ENCODE data around the gene SSR3.
"Not testable (repeated sequence)": the region's sequence is repeated elsewhere in the genome, so short reads cannot be mapped to it uniquely, and the experiment has no call there.

The SSR3 gene

DNA sequence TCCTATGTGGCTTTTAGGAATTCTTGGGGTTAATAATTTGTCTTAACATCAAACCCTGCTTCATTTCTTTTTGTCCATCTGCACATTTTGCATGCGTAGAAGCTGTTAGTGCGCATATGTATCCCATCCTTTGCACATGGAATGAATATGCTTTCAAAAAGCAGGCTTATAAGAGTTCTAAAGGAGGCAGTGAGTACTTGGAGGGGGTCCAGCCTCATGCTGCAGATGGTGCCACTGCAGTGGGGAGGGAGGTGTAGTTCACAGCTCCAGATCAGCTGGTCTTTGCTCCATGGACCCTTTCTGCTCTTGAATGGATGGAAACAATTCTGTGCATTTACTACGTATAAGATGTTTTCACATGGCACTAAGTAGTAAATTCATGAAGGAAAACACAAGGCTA lies 20.7 kb upstream of the SSR3 start:
- no peak for DNase-seq

- DNase-seq: not testable (repeated sequence)
These were observed 15.0 kb upstream of the SSR3 start for GRCh38 chr3:156569881-156570280.

DNA sequence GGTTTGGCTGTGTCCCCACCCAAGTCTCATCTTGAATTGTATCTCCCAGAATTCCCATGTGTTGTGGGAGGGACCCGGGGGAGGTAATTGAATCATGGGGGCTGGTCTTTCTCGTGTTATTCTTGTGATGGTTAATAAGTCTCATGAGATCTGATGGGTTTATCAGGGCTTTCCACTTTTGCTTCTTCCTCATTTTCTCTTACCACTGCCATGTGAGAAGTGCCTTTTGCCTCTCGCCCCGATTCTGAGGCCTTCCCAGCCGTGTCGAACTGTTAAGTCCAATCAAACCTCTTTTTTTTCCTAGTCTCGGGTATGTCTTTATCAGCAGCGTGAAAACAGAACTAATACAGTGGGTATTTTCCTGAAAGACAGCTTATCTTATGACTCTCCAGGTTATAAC lies 14.1 kb upstream of the SSR3 start:
- not testable (repeated sequence) for DNase-seq

DNA sequence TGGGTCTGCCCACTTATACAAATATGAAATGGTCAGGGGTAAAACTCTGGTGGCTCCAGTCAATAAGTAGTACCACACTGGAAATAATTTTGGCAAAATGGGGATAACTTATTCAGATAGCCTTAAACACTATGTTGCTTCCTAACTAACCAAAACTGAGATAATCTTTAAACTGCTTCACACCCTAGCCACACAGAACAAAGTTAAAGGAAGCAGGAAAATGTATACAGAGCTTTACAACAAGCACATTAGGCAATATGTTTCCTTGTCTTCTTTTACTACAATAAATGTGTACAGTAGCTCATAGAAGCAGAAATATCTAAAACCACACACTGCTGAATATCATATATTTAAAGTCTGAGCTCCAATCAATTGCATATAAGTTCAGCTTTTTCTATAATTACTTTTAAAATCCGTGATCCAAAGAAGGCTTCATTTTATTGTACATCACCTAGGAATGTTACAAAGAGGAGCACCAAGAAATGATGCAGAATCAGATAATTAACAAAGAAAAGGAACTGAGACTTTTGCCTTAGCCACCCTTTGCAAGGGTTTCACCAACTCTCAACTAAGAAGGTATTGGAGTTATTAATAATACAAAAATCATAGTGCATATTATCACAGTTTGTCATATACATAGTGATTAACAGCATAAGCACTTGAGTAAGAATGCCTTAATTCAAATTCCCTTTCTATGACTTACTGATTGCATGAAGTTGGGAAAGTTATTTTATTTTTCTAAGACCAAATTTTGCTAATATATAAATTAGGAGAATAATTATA lies 9.2 kb upstream of the SSR3 start:
- DNase-seq: no peak

DNA sequence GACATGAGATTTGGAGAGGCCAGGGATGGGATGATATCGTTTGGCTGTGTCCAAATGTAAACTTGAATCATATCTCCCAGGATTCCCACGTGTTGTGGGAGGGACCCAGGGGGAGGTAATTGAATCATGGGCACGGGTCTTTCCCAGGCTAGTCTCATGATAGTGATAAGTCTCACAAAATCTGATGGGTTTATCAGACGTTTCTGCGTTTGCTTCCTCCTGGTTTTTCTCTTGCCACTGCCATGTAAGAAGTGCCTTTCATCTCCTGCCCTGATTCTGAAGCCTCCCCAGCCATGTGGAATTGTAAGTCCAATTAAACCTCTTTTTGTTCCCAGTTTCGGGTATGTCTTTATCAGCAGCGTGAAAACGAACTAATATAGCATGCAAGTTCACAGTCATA lies 7.6 kb upstream of the SSR3 start:
- DNase-seq: not testable (repeated sequence)

DNA sequence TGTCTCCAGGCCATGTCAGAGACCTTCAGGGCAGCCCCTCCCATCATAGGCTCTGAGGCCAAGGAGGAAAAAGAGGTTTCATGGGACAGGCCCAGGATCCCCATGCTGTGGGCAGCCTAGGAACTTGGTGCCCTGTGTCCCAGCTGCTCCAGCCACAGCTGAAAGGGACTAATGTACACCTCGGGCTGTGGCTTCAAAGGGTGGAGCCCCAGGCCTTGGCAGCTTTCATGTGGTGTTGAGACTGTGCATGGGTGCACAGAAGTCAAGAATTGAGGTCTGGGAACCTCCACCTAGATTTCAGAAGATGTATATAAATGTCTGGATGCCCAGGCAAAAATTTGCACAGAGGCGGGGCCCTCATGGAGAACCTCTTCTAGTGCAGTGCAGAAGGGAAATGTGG lies 6.6 kb upstream of the SSR3 start:
- no peak for DNase-seq

DNA sequence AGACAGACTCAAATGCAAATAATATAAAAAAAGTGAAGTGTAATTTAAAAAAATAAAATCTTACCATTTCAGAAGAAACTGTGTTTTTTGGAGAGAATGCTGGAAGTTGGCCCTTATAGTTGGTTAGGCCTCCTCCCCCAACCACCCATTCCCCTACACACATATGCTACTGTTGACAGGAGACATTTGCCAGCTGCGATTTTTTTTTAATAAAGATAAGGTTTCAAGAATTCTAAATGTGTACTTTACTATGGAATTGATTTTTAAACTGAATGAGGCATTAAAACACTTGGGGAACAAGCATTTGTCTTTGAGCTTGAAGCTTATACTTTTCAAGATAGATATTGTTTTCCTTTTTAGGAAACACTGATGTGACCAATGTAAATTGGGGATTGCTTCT lies 4.4 kb upstream of the SSR3 start:
- DNase-seq: no peak

GRCh38 chr3:156558389-156558788 lies 3.5 kb upstream of the SSR3 start:
- DNase-seq: no peak

GRCh38 chr3:156554515-156554841 lies 439 bp downstream of the SSR3 start:
- DNase-seq: no peak

DNA sequence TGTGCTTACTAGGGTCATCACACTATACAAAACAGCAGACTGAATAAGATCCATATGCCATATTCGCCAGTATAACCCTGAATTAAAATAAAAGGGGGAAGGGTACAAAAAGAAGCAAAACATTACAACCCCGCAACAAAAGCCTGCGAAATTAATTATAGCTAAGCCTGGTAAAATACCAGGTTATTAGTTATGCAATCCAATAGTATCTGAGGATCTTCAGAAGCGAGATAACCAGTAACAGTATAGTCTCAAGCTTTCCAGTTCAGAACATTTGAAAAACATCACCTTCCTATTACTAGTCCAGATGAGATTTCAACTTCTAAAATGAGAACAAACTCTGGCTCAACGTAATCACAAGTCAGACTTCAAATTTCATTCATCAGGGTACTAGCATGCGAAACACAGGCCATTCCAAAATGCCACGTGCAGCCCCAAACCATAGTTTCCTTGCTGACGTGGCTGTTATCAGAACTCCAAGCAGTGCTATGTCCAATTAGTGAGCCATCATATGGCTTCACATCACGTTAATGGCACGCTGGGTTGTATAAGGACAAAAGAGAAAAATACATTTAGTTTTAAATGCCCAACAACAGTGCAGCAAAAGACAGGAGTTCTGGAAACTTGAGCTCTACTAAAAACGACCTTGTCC lies 1.1 kb downstream of the SSR3 start:
- no peak for DNase-seq

DNA sequence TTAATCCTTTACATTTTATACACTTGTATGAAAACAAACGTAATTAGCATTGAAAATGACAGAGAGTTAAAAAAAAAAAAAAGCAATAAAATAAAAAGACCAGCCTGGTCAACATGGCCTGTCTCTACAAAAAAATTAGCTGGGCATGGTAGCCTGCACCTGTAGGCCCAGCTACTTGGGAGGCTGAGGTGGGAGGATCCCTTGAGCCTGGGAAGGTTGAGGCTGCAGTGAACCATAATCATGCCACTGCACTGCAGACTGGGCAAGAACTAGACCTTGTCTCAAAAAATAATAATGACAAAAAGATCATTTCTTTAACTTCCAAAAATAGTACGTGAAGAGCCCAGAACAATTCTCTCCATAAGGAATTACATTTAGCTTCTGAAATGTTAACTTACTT lies 1.9 kb downstream of the SSR3 start:
- DNase-seq: no peak

GRCh38 chr3:156551746-156552145 lies 3.2 kb downstream of the SSR3 start:
- no peak for DNase-seq

DNA sequence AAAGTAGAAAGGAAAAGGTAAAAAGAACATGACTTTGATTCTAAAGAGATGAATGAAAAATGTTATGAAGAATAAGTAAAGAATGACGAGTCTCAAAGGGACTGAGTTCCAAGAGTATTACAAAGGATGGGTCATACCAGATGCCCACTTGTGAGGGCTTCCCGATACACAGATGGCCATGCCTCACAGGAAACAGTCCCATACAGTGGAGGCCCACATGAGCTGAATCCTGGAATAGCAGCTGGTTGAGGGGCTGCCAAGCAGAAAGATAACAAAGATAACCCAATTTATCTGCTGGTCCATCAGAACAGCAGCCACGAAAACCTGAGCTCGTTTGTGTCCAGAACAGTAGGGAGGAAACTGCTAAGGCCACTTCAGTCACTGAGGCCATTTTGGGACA lies 3.7 kb downstream of the SSR3 start:
- no peak for DNase-seq

DNA sequence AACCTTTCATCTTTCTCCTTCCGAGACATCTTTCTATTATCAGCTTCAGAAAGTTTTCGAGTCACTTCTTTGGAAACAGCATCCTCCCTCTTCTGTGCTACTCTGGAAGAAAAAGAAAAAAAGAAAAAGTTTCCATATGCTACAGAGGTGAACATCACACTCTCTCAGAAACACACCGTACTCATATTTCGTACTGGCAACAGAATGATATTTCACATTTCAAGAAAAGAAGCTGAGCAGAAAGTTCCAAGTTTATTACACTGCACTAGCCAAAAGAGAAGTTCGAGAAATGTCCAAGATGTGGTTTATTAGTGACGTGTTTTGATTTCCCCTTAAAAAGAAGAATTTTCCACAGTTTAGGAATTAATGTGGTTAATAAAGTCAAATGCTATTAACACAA lies 6.0 kb downstream of the SSR3 start:
- DNase-seq: no peak

GRCh38 chr3:156548041-156548687 lies 6.8 kb downstream of the SSR3 start:
- DNase-seq: no peak

DNA sequence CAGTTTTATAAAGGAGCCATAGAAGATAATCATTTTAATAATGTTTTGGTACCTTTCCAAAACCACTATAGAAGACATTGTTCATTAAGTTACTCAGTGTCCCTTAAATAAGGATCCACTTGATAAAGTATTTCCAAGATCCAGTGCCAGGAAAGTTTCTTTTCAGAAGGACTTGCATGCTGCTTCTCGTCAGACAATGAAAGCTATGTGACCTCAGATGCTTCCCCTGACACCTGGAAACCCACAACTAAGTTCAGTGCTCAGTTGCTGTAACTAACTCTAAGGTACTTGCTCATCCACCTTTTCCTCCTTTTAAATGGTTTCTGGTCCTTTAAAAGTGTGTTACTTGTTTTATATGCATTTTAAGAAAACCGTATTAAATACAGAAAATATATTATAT lies 7.3 kb downstream of the SSR3 start:
- DNase-seq: peak; percentile 43

GRCh38 chr3:156543043-156543555 lies 11.8 kb downstream of the SSR3 start:
- DNase-seq: no peak

- DNase-seq: no peak
These were observed 12.5 kb downstream of the SSR3 start for GRCh38 chr3:156542101-156543042.

- DNase-seq: no peak
These were observed 15.1 kb downstream of the SSR3 start for GRCh38 chr3:156539802-156540201.

- DNase-seq: no peak
These were observed 15.9 kb downstream of the SSR3 start for GRCh38 chr3:156539051-156539450.

GRCh38 chr3:156536524-156537316 lies 18.2 kb downstream of the SSR3 start:
- DNase-seq: no peak

DNA sequence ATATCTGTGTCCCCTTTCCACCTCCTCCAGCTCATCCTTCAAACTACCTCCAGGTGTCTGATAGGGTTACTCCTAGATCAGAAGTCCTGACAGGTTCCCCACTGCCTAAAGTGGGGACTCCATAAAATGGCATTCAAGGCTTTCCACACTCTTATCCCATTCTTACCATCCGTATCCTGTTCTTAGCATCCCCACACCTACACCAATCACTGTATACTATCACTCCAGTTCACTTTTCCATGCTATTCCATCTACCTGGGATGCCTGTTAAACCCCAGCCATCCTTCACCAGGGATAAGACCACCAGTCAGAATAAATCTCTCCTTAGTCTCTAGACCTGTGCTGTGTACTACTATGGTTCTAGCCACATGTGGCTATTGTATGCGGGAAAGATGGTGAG lies 19.1 kb downstream of the SSR3 start:
- DNase-seq: no peak
